C4-2B (cell line): Measurements from ENCODE around the gene GALK1.

Experiments
- ZFX ChIP-seq: fragments of 450-650 bp; IDR thresholded peaks from 2 replicates; pipeline ENCODE4 v1.6.1; 2017
- TF ChIP-seq, protein P1 (sequence below): fragments of 450-650 bp; conservative IDR thresholded peaks from 2 replicates; pipeline ENCODE4 v1.5.1; 2017; ENCODE audit warnings: mild to moderate bottlenecking

DNA sequence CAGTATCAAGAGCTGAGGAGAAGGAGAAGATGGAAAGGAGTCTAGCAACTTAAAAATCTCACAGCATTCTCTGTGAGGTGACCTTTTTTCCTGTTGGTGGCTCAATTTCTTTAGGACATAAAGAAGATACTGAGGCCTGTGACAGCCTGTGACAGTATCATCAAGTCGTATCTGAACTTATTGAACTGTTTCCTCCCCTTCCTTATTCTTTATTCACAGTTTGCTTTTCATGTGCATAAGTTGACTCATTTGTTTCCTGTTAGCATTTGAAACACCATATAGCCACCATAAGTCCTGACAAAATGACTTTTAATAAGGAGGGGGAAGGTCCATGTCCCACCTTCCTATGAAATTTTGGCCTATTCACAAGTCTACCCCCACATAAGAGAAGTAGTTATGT is 28.5 kb upstream of the GALK1 start:
- TF ChIP-seq, protein P1, sequence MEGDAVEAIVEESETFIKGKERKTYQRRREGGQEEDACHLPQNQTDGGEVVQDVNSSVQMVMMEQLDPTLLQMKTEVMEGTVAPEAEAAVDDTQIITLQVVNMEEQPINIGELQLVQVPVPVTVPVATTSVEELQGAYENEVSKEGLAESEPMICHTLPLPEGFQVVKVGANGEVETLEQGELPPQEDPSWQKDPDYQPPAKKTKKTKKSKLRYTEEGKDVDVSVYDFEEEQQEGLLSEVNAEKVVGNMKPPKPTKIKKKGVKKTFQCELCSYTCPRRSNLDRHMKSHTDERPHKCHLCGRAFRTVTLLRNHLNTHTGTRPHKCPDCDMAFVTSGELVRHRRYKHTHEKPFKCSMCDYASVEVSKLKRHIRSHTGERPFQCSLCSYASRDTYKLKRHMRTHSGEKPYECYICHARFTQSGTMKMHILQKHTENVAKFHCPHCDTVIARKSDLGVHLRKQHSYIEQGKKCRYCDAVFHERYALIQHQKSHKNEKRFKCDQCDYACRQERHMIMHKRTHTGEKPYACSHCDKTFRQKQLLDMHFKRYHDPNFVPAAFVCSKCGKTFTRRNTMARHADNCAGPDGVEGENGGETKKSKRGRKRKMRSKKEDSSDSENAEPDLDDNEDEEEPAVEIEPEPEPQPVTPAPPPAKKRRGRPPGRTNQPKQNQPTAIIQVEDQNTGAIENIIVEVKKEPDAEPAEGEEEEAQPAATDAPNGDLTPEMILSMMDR, result no peak
- no peak for TF ChIP-seq ZFX
